H1 (cell line): ENCODE measurements around the gene SLC25A3. TPM values are rescaled to one million over a fixed set of nuclear protein-coding genes. Genes with fewer than 3 reads are reported as not detected.

Source experiments
- CHD2 ChIP-seq: IDR thresholded peaks from 2 replicates; pipeline ENCODE4 v1.6.1; 2012; ENCODE audit warnings: low read length, improper control_type of control experiment
- CHD7 ChIP-seq: fragments of 300-600 bp; sonication (generic); IDR thresholded peaks from 2 replicates; pipeline ENCODE4 v1.7.1; 2012; ENCODE audit warnings: low read length, moderate library complexity, mild to moderate bottlenecking, inconsistent platforms; ENCODE audit not compliant: insufficient replicate concordance
- CTCF ChIP-seq, 3 experiments: IDR thresholded peaks; 1 replicate in 2 of 3; 2 replicates in 1 of 3; pipeline versions ENCODE4 v1.5.1 to v1.6.1; 2011; ENCODE audit warnings: low read length in 3 of 3, mild to moderate bottlenecking in 3 of 3, inconsistent platforms in 2 of 3, low read depth in 1 of 3, moderate library complexity in 1 of 3; ENCODE audit not compliant: insufficient read depth in 1 of 3; ENCODE audit errors: control extremely low read depth in 1 of 3
- HDAC6 ChIP-seq: IDR thresholded peaks from one replicate; pipeline ENCODE4 v1.7.1; 2012; ENCODE audit warnings: low read depth, mild to moderate bottlenecking, inconsistent platforms, low read length, moderate library complexity
- PHF8 ChIP-seq: fragments of 200-600 bp; sonication (generic); conservative IDR thresholded peaks from 2 replicates; pipeline ENCODE4 v1.7.1; 2012; ENCODE audit warnings: low read depth, mild to moderate bottlenecking, inconsistent platforms, low read length, moderate library complexity
- RFX5 ChIP-seq: IDR thresholded peaks from 2 replicates; pipeline ENCODE4 v1.6.1; 2011; ENCODE audit warnings: low read depth, low read length, improper control_type of control experiment, borderline replicate concordance
- RXRA ChIP-seq: IDR thresholded peaks from 2 replicates; pipeline ENCODE4 v1.6.1; 2011; ENCODE audit warnings: low read depth, mild to moderate bottlenecking, low read length, moderate library complexity; ENCODE audit not compliant: insufficient read depth
- polyA plus RNA-seq, 7 experiments: library from polyadenylated mRNA; depleted of rRNA in 3 of 7; stranded (reverse) in 5 of 7; unstranded in 2 of 7; fragments of >200 nt in 5 of 7; fragments of 200-250 nt in 2 of 7; gene quantifications; 1 replicate in 5 of 7; 2 replicates in 1 of 7; 4 replicates in 1 of 7; pipeline versions ENCODE4 v1.2.1 to v1.2.3, GENCODE V29; 2011 to 2013; ENCODE audit warnings: missing spikeins in 2 of 7, mixed read lengths in 2 of 7
- total RNA-seq: library from RNA; stranded (reverse); fragmentation: NEBNext Ultra II Directional; extraction: Animal tissue kit (Norgen Biotek cat#: 25700); gene quantifications from 2 replicates; pipeline ENCODE4 v1.2.1, GENCODE V29; 2021

The SLC25A3 gene
- total and polyA plus RNA-seq, 2 of the 8 experiments (the other 6 are each of a cell fraction or from before 2014, with no cell fraction given): 702 to 709 TPM

GRCh38 chr12:98593351-98594049, at the start of gene SLC25A3 (continued):
- TF ChIP-seq CHD7 (no peak), PHF8 (peak; percentile 96), HDAC6 (no peak), CHD2 (peak; percentile 55), RXRA (no peak), CTCF (IDR thresholded peaks at IDR 0.05; ENCODE audit: control extremely low read depth in 1 of 3, insufficient read depth in 1 of 3, low read depth in 1 of 3, low read length in 3 of 3) (no peak), RFX5 (no peak)
